Measurements from ENCODE around the gene NR2C2.

The NR2C2 gene

DNA sequence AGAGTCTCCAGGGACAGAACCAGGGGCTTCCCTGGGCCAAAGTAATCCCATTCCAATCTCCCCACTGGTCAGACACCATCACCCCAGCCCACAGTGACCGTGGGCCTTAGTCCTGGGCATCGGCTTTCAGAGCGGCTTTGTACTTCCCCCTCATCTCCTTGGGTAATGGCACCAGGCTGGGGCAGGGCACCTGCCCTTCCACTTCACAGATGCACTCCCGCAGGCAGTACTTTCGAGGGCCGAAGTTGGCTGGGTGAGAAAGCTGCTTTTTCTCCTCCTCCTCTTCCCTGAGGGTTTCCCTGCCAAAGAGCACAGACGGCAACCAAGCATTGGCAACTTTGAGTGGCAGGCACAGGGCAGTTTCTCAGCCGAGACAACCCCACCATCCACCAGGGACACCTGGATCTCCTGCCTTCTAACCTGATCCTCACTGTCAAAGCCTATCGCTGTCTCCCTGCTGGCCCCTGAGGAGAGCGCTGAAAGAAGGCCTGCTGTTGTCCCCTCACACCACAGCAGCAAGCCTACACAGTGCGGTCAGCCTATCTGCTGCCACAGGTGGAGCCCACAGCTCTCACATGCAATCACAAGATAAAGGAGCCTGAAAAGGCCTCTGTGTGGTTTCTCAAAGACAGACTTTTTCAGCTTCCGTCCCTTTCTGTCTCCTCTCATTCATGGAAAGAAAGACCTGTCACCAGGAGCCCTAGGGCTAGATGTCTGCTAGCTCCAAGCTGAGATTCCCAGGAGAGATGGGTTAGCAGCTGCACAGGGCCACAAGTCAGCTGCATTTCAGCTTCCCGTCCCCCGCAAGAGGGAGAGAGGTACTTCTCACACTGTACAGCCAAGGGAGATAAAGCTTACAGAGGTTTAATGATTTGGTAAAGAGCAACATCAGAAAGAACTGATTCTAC is 105.2 kb downstream of the NR2C2 start:
- intact Hi-C loops (cut with DNase I): loop anchor here (10.0 kb wide), 1 partner anchor 128 kb away; no protein-coding TSS in a partner anchor
- DNase-seq: no peak

DNA sequence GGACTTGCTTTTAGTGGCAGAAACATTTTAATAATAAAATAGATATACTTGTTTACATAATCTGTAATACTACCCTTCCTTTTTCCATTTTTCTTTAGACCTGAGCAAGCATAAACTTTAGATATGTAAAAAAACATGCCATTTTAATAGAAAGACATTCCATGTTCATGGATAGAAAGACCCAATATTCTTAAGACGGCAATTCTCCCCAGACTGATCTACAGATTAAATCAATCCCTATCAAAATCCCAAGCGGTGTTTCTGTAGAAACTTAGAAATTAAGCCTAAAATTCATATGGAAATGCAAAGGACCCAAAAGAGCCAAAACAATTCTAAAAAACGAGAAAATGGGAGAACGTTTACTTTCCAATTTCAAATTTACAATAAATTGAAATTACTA is 106.2 kb downstream of the NR2C2 start:
- intact Hi-C loops (cut with DNase I): loop anchor here (10.0 kb wide), 1 partner anchor 129 kb away; no protein-coding TSS in a partner anchor
- DNase-seq: no peak

DNA sequence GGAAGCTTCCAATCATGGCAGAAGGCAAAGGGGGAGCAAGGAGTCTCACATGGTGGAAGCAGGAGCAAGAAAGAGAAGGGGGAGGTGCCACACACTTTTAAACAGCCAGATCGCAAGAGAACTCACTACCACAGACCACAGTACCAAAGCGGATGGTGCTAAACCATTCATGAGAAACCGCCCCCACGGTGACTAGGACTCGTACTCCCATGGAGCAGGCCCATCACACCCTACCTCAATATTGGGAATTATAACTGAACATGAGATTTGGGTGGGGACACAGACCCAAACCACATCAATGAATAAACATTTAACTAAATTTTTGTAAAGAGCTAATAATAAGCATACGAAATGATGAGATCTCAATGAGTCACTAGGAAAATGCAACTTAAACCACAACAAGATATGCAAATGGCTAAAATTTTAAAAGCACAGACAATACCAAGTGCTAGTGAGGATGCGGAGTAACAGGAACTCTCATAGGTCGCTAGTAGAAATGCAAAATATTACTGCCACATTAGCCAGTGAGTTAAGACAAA is 107.7 kb downstream of the NR2C2 start:
- no peak for DNase-seq
- intact Hi-C loops (cut with DNase I): loop anchor here (10.0 kb wide), 1 partner anchor 130 kb away; no protein-coding TSS in a partner anchor

DNA sequence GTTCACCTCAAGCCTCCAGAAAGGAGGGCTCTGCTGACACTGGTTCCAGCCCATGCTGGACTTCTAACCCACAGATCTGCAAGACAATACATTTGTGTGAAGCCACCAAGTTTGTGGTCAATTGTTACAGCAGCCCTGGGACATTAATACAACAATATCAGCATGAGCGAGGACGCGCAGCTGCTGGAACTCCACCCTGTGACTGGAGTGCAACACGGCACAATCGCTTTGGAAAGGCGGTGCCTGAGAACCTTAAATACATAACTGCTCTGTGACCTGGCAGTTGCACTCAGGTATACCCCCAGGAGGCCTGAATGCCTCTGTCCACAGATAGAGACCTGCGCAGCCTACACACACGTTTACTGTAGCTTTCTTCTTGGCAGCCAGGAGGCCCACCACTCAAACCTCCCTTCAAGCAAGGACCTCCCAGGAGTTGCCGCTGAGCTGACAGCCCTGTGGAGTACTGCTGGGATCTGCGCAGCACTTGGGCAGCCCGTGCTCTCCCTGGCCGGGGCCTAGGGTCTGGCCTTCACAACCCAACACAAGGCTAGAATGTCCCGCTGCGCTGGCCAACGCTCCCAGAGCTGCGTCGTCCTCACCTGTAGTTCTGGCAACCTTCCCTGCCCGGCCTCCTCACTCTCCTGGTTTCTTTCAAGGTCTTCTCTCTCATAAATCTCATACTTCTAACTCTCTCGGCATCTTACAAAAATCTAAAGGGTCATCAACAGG is 109.5 kb downstream of the NR2C2 start:
- no peak for DNase-seq
- intact Hi-C loops (cut with DNase I): loop anchor here (10.0 kb wide), 1 partner anchor 132 kb away; no protein-coding TSS in a partner anchor

DNA sequence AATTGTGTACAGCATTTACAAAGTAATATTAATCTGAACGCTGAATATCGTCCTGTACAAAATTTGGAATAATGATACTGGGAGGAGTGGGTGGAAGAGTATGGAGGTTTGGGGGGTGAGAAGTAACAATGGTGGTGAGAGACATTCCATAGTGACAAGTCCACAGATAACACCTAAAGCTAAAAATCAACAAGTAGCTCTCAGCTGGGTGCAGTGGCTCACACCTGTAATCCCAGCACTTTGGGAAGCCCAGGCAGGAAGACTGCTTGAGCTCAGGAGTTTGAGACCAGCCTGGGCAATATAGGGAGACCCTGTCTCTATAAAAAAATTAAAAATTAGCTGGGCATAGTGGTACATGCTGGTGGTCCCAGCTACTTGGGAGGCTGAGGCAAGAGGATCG is 112.6 kb downstream of the NR2C2 start:
- intact Hi-C loops (cut with DNase I): no loop called here
- DNase-seq: no peak

DNA sequence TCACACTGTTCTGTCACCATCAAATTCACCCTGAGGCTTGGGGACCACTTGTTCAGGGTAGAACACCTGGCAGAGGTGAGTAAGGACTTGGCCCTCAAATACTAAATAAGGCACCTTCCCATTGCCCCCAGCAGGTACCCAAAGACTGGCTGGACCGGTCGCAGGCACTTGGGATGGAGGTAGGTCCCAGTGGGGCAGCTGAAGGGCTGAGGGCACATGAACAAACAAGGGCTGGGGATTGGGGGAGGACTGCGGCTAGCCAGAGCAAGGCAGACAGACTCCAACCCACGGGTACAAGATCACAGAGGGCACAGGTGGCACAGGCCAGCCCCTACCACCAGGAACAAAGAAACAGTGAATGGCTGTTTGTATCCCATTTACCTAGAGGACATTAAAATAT is 115.9 kb downstream of the NR2C2 start:
- no peak for DNase-seq
- intact Hi-C loops (cut with DNase I): no loop called here

DNA sequence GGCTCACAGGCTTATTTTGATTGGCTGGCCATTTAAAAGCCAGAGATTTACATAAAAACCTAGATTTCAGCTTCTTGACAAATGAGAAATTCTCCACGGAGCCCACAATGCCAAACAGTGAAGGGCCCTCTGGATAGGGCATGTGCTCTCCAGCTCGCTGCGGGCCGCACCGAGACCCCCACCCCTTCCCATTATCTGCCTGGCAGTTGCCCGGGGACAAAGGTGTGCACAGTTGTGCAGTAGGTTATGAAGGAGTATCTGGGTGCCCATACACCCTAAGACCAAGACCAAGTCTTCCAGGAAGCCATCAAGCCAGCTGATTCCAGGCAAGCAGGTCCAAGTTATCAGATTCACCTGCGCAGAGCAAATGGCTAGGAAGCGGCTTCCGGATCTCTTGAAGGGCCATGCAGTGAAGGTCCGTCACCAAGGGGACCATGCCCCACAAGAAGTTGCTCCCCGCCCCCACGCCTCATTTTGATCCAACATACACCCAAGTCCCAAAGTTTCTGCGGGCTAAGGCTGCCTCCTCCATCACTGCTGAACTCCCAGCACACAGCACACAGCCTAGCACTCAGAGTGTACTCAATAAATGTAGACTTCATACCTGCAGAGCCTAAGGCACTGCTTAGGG is 116.4 kb downstream of the NR2C2 start:
- DNase-seq: no peak
- intact Hi-C loops (cut with DNase I): no loop called here

DNA sequence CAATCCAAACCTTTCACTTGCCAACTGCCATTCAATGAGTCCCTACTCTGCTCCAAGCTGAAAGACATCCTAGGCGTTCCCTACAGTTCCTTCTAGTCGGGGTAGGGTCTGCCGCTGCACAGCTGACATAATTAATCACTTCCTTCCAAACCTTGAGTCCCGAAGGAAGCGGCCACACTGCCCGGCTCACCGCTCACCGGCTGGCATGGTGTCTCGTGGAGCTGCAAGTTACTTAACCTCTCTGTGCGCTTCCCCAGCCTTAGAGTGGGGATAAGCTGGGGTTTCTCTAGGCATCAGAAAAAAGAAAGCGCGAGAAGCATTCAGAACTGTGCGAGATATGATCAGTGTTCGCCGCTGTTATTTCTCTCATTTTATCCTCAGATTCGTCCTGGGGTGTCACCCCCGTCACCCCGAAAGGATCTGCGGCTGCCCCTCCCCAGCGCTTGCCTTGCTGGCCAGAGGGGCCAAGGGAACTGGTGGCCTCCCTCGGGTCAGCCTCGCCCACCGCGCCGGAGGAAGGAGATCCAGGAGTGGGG is 117.0 kb downstream of the NR2C2 start:
- intact Hi-C loops (cut with DNase I): no loop called here
- peak in 1 of 10 donors; percentile 69 for DNase-seq

DNA sequence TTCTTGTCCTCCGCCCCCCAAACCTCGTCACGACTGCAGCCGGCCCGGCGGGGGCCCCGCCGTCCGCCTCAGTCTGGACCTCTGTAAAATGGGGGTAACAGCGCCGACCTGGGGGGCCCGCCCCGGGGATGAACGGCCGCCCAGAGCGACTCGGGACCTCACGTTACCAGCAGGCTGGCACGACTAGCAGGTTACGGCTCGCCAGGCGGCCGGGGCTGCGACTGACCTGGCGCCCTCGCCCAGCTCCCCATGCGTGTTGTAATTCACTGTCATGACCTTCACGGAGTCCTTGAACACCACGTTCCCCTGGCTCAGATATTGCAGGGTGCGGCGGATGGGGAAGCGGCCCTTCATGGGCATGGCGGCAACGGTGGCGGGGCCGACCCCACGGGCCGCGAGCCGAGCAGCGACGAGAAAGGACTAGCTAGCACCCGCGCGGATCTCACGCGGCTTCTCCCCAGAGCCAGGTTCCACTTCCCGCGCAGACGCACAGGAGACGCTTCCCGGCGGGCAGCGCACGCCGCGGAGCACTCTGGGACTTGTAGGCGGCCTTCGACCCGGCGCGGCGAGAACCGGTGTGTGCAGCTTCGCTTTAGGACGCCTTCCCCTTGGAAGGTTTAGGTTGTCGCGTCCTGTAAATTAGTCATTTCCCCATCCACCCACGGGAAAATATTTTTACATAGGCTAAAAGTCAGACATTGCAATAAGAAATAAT is 117.6 kb downstream of the NR2C2 start, which contains the start of gene MRPS25:
Gene MRPS25 (minus strand): TSS at position 481 of the 715 bp plus-strand sequence. CDS start 121 bp downstream, at position 360.
- peak; percentile 81 to 98 (median 88) for DNase-seq
- intact Hi-C loops (cut with DNase I): loop anchor here (1.0 kb wide), 1 partner anchor 34 kb away; the partner anchor contains the start of gene RBSN

DNA sequence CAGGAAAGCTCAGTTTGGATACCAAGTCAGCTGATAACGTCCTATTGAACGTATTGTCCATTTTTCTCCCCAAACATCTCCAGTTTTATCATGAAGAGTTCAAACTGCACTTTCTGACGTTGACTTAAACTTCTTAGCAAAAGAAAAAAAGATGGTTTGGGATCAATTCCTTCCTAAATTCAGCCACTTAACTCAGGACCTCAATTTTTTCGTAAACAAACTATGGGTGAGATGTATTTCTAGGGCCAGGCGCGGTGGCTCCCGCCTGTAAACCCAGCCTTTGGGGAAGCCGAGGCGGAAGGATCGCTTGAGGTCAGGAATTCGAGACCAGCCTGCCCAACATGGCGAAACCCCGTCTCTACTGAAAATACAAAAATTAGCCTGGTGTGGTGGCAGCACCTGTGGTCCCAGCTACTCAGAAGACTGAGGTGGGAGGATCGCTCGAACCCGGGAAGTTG is 118.2 kb downstream of the NR2C2 start:
- DNase-seq: no peak
- intact Hi-C loops (cut with DNase I): loop anchor here (1.0 kb wide), 1 partner anchor 34 kb away; the partner anchor contains the start of gene RBSN

DNA sequence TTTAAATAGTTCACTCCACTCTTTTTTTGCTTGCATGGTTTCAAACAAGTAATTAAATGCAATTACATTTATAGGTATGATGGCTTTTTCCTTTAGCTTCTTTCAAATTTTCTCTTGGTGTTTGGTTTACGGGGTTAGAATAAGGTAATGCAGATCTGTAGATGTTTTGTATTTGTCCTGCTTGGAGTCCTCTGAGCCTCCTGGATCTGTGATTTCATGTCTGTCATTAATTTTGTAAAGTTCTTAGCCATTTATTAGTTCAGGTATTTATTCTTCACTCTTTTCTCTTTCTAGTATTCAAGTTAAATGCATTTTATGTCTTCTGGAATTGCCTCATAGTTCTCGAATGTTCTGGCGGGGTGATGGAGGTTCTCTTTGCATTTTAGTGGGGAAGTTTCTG is 119.1 kb downstream of the NR2C2 start:
- no peak for DNase-seq
- intact Hi-C loops (cut with DNase I): no loop called here

DNA sequence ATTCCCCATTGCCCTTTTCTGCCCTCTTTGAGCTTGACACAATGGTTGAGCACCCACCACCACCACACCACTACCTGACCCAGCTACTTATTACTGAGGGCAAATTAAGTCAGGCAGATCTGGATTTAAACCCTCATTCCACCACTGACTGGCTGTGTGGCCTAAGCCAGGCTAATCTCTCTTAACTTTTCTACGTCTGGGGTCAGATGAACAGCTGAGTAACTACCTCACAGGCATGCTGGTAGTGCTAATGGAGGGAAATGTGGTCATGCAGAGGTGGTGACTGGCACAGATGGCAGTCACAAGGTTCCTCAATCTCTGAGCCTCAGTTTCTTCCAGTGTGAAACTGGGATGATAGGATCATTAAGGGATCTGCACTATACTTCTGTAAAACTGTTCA is 122.1 kb downstream of the NR2C2 start:
- no peak for DNase-seq
- intact Hi-C loops (cut with DNase I): no loop called here

DNA sequence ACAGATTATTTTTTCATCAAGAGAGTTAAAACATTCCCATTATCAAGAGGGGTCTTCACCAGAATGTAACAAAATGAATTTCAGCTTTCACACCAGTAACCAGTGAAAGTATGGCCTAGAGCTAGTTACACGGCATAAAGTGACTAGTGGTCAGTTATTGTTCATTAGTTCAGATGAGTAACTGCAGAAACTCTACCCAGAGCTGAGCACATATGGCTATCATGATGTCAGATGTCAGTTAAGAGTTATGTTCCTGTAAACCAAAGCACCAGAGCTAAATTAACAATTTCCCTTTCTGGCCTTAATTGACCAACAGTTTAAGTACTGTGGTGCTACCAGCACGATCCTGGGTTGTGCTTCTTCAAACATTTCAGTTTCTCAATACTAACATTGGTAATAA is 124.3 kb downstream of the NR2C2 start:
- intact Hi-C loops (cut with DNase I): no loop called here

DNA sequence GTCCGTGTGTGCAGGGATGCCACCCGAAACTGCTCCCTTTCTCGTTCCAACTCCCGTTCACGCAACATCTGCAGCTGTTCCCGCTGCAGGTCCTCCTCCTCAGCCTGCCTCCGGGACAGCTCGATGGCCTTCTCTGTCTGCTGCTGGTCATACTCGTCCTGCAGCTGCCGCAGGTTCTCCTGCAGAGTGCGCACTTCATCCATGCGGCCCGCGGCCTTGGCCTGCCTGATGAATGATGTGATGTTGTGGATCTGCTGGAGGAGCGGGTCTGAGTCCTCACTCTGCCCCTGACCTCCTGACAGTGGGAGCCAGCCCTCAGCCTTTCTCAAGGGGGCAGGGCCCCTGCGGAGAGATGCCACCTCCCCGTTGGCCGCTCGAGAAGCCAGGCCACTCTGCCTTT is 127.1 kb downstream of the NR2C2 start:
- no peak for DNase-seq
- intact Hi-C loops (cut with DNase I): no loop called here

More for the DNA sequence above, 124.3 kb downstream of the NR2C2 start:
- no peak for DNase-seq

DNA sequence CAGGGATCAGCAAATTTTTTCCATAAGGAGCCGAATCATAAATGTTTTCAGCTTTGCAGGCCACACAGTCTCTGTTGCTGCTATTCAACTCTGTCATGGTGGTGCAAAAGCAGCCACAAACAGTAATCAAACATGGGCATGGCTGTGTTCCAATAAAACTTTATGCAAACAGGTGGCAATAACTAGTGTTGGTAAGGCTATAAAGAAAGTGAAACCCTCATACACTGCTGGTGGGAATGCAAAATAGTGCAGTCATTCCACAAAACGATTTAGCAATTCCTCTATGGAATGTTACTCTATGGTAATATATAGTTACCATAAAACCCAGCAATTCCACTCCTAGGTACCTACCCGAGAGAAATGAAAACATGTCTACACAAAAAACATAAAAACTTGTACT is 131.7 kb downstream of the NR2C2 start:
- intact Hi-C loops (cut with DNase I): no loop called here
- DNase-seq: no peak

DNA sequence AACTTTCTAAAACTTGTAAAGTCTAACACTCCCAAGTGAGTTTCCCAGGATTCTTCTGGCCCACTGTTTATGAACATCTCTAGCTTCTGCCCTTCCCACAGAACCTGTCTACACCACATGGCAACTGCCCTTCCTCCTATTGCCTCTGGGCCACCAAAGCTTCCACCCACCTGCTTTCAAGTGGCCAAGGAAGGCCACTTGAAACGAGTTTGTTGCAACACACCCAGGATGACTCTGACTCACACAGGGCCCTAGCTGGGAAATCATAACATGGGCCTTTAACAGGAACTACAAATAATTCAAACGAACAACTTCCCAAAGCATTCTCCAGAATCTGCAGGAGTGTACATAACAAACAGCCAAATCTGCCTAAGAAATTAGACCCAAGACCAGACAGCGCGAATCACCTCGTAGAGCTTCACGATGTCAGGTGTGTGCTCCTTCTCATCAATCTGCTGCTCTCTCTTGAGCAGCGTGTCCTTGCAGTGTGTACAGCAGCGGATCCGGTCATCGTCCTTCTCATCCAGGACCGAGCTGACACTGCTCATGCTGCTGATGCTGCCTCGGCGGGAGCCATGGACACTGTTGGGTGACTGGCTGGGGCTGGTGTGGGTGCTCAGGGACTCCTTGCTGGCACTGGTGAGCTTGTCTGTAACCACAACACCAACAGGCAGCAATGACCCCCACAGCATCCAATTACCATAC is 134.7 kb downstream of the NR2C2 start:
- DNase-seq: no peak
- intact Hi-C loops (cut with DNase I): no loop called here

DNA sequence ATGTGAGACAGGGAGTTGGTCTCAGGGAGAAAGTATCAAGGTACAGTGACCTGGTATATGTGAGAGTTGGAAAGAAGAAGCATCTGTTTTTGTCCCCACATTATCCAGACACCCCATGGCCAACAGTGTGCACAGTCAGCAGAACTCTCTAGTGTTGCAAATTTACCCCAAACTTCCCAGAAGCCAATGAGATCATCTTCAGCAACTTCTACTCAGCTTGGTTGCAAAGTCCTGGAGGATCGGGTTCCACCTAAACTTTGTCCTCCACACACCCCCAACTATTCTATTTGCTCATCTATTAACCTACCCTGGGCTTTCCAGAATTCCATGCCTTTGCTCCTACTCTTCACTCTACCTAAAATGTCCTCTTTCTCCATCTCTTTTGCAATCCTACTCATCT is 135.9 kb downstream of the NR2C2 start:
- DNase-seq: no peak
- intact Hi-C loops (cut with DNase I): no loop called here

DNA sequence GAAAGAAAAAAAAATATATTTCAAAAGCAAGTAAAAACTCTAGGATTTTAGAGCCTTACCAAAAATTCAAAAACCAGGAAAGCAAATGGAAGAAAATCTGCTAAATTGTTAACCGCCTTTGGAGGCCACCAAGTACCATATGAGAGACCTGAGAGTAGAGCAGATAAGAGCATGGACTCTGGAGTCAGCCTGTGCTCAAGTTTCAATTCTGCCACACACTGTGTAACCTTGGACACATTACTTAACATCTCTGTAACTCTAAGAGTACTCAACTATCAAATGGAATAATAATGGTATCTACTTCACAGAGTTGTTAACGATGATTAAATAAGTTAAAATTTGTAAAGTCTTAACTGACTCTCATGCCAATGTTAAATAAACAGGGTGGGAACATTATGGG is 138.9 kb downstream of the NR2C2 start:
- DNase-seq: no peak
- intact Hi-C loops (cut with DNase I): no loop called here

DNA sequence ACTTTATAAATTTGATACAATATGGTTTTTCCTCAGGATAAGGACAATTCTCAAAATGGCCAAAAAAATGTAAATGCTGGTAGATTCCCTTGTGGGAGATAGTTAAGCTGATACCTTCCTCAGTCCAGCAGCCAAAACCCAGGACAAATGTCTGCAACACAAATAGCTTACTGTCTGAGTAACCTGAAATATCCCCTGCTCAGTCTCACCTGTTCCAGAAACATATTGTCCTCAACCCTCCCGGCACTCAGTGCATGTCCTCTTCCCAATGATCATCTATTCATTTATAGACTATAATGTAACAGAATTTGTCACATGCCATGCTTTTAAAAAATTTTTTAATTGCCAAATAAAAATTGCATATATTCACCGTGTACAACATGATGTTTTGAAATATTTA is 139.3 kb downstream of the NR2C2 start:
- DNase-seq: no peak
- intact Hi-C loops (cut with DNase I): no loop called here
